HepG2 (cell line): Measurements from ENCODE around the gene AHRR. TPM values are rescaled to one million over a fixed set of nuclear protein-coding genes. Genes with fewer than 3 reads are reported as not detected.

Experiments
- CHD2 ChIP-seq: IDR thresholded peaks from 2 replicates; pipeline ENCODE4 v1.6.1; 2011; ENCODE audit warnings: low read depth, low read length, improper control_type of control experiment
- GLI4 ChIP-seq: sonication (generic); formaldehyde crosslinking; IDR thresholded peaks from 2 replicates; pipeline ENCODE4 v1.5.1; 2020; ENCODE audit warnings: missing genetic modification reagents, mild to moderate bottlenecking, moderate library complexity, borderline replicate concordance
- KAT8 ChIP-seq: IDR thresholded peaks from 2 replicates; pipeline ENCODE4 v1.6.1; 2016; ENCODE audit warnings: missing genetic modification reagents, missing compliant biosample characterization
- MEIS1 ChIP-seq: sonication (generic); formaldehyde crosslinking; IDR thresholded peaks from 2 replicates; pipeline ENCODE4 v1.9.0; 2021; ENCODE audit warnings: mild to moderate bottlenecking, missing genetic modification reagents, moderate library complexity, borderline replicate concordance
- NFKB2 ChIP-seq: sonication (generic); formaldehyde crosslinking; IDR thresholded peaks from 2 replicates; pipeline ENCODE4 v1.4.0; 2020; ENCODE audit warnings: missing genetic modification reagents, borderline replicate concordance
- NR2C2 ChIP-seq: sonication (generic); formaldehyde crosslinking; IDR thresholded peaks from 2 replicates; pipeline ENCODE4 v1.4.0; 2020; ENCODE audit warnings: missing genetic modification reagents, mild to moderate bottlenecking, moderate library complexity, borderline replicate concordance
- NR2F6 ChIP-seq, 2 experiments: IDR thresholded peaks; 2 replicates each; pipeline ENCODE4 v1.6.1; 2016; ENCODE audit warnings: antibody characterized with exemption in 1 of 2, mild to moderate bottlenecking in 1 of 2
- PHB2 ChIP-seq: fragments of 450-650 bp; IDR thresholded peaks from 2 replicates; pipeline ENCODE4 v1.6.1; 2018; ENCODE audit not compliant: partially characterized antibody
- RBM39 ChIP-seq: fragments of 200-400 bp; formaldehyde crosslinking; IDR thresholded peaks from one replicate; pipeline ENCODE4 v1.6.1; 2018; ENCODE audit warnings: antibody characterized with exemption, mild to moderate bottlenecking, low read depth, low read length; ENCODE audit not compliant: poor library complexity, severe bottlenecking
- REPIN1 ChIP-seq: sonication (generic); formaldehyde crosslinking; IDR thresholded peaks from 2 replicates; pipeline ENCODE4 v1.8.0; 2022; ENCODE audit warnings: missing genetic modification reagents, low read depth, mild to moderate bottlenecking, borderline replicate concordance
- SPEN ChIP-seq: sonication (generic); formaldehyde crosslinking; IDR thresholded peaks from 2 replicates; pipeline ENCODE4 v1.5.1; 2020; ENCODE audit warnings: low read depth, mild to moderate bottlenecking, missing genetic modification reagents
- SRSF9 ChIP-seq: fragments of 200-400 bp; formaldehyde crosslinking; IDR thresholded peaks from 2 replicates; pipeline ENCODE4 v1.6.1; 2018; ENCODE audit warnings: borderline replicate concordance, mild to moderate bottlenecking, low read depth, low read length; ENCODE audit not compliant: insufficient read depth, poor library complexity, severe bottlenecking
- ZBTB42 ChIP-seq: sonication (generic); formaldehyde crosslinking; IDR thresholded peaks from 2 replicates; pipeline ENCODE4 v1.5.0; 2020; ENCODE audit warnings: mild to moderate bottlenecking, missing genetic modification reagents
- ZNF232 ChIP-seq: sonication (generic); formaldehyde crosslinking; IDR thresholded peaks from 2 replicates; pipeline ENCODE4 v1.4.0; 2020; ENCODE audit warnings: missing genetic modification reagents, borderline replicate concordance
- ZNF251 ChIP-seq: sonication (generic); formaldehyde crosslinking; IDR thresholded peaks from 2 replicates; pipeline ENCODE4 v1.9.0; 2021; ENCODE audit warnings: mild to moderate bottlenecking, missing genetic modification reagents
- ZNF253 ChIP-seq: sonication (generic); formaldehyde crosslinking; IDR thresholded peaks from 2 replicates; pipeline ENCODE4 v1.8.0; 2022; ENCODE audit warnings: mild to moderate bottlenecking, missing genetic modification reagents, borderline replicate concordance
- ZNF317 ChIP-seq: sonication (generic); formaldehyde crosslinking; IDR thresholded peaks from 2 replicates; pipeline ENCODE4 v1.5.0; 2020; ENCODE audit warnings: mild to moderate bottlenecking, missing genetic modification reagents
- ZNF546 ChIP-seq: sonication (generic); formaldehyde crosslinking; conservative IDR thresholded peaks from 2 replicates; pipeline ENCODE4 v1.8.1; 2023; ENCODE audit warnings: mild to moderate bottlenecking, missing genetic modification reagents
- polyA plus RNA-seq, 8 experiments: library from polyadenylated mRNA; depleted of rRNA in 3 of 8; stranded (reverse) in 7 of 8; unstranded in 1 of 8; fragments of >200 nt; fragmentation: Illumina TruSeq in 4 of 8; extraction: Trizol in 4 of 8; gene quantifications; 2 replicates each; pipeline versions ENCODE4 v1.2.1 to v1.2.3, GENCODE V29; 2011 to 2016; ENCODE audit warnings: low read depth in 4 of 8, missing spikeins in 1 of 8, mixed read lengths in 1 of 8; ENCODE audit not compliant: insufficient read depth in 1 of 8
- total RNA-seq, 5 experiments: library from RNA; depleted of rRNA; stranded (reverse); fragments of >200 nt; fragmentation: Illumina TruSeq; extraction: Trizol; gene quantifications; 2 replicates each; pipeline ENCODE4 v1.2.3, GENCODE V29; 2016; ENCODE audit warnings: low read depth in 1 of 5
- TF ChIP-seq, protein P1 (sequence below): IDR thresholded peaks from 2 replicates; pipeline ENCODE4 v1.6.1; 2018; ENCODE audit warnings: missing genetic modification reagents, mild to moderate bottlenecking, missing compliant biosample characterization
- TF ChIP-seq, protein P2 (sequence below): IDR thresholded peaks from 2 replicates; pipeline ENCODE4 v1.6.1; 2016; ENCODE audit warnings: low read depth
- TF ChIP-seq, protein P3 (sequence below): sonication (generic); formaldehyde crosslinking; IDR thresholded peaks from 2 replicates; pipeline ENCODE4 v1.5.1; 2020; ENCODE audit warnings: missing genetic modification reagents, mild to moderate bottlenecking, borderline replicate concordance

AHRR gene
- total and polyA plus RNA-seq, 2 of the 13 experiments (the other 11 are each of a cell fraction or from before 2014, with no cell fraction given) = 0.28 to 0.35 TPM

DNA sequence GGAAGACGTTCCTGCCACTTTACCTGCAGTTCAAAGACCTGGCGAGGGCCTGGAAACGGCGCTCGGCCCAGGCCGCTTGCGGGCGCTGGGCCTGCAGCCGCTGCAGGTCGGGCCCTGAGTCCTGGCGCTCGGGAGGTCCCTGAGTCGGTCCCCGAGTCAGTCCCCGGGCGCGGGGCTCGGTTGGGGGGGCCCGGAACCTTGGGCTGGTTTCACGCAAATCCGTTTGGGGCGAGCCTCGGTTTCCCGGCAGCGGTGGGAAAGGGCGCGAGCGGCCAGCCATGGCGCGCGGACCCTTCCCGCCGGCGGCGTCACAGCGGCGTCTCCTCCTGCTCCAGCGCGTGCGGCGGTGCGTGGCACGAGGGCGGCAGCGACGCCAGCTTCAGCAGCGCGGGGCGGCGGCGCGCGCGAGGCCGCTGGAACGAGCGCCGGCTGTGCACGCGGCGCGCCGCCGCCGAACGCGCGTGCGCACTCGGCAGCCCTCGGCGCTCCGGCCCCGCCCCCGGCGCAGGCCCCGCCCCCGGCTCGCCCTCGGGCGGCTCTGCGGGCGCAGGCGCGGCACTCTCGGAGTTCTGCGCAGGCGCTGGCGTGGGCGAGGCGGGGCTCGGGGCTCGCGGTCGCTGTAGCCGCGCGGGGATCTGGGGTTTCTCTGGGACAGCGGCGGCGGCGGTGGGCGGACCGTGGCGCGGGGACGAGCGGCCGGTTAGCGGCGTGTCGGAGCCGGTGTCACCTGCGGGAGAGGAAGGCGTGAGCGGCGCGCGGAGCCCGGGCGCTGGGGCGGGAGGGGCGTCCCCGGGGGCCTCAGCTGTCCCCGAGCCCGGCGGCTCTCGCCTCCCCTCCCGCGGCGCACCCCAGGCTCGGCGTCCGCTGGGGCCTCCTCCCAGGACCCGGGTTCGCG is 151.4 kb downstream of the AHRR start (continued):
- no peak for TF ChIP-seq CHD2
- TF ChIP-seq RBM39 = no peak
- TF ChIP-seq NR2C2 = peak; percentile 9; the same call in 1 of the 2 replicates
- no peak for TF ChIP-seq ZNF317
- peak; percentile 93 for TF ChIP-seq GLI4
- no peak for TF ChIP-seq PHB2
- peak; percentile 86 for TF ChIP-seq SPEN (CRISPR knock-in tag)
- no peak for TF ChIP-seq NR2F6 (IDR thresholded peaks at IDR 0.05)
- TF ChIP-seq NR2F6 (CRISPR knock-in tag; IDR thresholded peaks at IDR 0.05) = no peak
- TF ChIP-seq REPIN1 (CRISPR knock-in tag) = no peak
- TF ChIP-seq, protein P1, sequence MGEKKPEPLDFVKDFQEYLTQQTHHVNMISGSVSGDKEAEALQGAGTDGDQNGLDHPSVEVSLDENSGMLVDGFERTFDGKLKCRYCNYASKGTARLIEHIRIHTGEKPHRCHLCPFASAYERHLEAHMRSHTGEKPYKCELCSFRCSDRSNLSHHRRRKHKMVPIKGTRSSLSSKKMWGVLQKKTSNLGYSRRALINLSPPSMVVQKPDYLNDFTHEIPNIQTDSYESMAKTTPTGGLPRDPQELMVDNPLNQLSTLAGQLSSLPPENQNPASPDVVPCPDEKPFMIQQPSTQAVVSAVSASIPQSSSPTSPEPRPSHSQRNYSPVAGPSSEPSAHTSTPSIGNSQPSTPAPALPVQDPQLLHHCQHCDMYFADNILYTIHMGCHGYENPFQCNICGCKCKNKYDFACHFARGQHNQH (CRISPR knock-in tag) = no peak
- TF ChIP-seq ZNF546 = peak; percentile 94
- TF ChIP-seq ZNF232 = peak; percentile 85; the same call in 1 of the 2 replicates
- TF ChIP-seq KAT8 (CRISPR knock-in tag) = no peak
- peak; percentile 96 for TF ChIP-seq NFKB2 (CRISPR knock-in tag)
- TF ChIP-seq MEIS1 (CRISPR knock-in tag) = no peak
- TF ChIP-seq ZNF253 (CRISPR knock-in tag) = peak; percentile 92
- TF ChIP-seq, protein P2, sequence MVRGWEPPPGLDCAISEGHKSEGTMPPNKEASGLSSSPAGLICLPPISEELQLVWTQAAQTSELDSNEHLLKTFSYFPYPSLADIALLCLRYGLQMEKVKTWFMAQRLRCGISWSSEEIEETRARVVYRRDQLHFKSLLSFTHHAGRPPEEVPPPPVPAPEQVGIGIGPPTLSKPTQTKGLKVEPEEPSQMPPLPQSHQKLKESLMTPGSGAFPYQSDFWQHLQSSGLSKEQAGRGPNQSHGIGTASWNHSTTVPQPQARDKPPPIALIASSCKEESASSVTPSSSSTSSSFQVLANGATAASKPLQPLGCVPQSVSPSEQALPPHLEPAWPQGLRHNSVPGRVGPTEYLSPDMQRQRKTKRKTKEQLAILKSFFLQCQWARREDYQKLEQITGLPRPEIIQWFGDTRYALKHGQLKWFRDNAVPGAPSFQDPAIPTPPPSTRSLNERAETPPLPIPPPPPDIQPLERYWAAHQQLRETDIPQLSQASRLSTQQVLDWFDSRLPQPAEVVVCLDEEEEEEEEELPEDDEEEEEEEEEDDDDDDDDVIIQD (CRISPR knock-in tag) = no peak
- TF ChIP-seq SRSF9 = no peak
- TF ChIP-seq, protein P3, sequence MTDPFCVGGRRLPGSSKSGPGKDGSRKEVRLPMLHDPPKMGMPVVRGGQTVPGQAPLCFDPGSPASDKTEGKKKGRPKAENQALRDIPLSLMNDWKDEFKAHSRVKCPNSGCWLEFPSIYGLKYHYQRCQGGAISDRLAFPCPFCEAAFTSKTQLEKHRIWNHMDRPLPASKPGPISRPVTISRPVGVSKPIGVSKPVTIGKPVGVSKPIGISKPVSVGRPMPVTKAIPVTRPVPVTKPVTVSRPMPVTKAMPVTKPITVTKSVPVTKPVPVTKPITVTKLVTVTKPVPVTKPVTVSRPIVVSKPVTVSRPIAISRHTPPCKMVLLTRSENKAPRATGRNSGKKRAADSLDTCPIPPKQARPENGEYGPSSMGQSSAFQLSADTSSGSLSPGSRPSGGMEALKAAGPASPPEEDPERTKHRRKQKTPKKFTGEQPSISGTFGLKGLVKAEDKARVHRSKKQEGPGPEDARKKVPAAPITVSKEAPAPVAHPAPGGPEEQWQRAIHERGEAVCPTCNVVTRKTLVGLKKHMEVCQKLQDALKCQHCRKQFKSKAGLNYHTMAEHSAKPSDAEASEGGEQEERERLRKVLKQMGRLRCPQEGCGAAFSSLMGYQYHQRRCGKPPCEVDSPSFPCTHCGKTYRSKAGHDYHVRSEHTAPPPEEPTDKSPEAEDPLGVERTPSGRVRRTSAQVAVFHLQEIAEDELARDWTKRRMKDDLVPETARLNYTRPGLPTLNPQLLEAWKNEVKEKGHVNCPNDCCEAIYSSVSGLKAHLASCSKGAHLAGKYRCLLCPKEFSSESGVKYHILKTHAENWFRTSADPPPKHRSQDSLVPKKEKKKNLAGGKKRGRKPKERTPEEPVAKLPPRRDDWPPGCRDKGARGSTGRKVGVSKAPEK (CRISPR knock-in tag) = no peak
- TF ChIP-seq ZBTB42 (CRISPR knock-in tag) = peak; percentile 93; the same call in 1 of the 2 replicates
- no peak for TF ChIP-seq ZNF251 (CRISPR knock-in tag)
